ENCODE results near the gene ARFRP1.

Gene ARFRP1

GRCh38 chr20:63749597-63750508 lies 42.1 kb upstream of the ARFRP1 start:
- Histone ChIP-seq H3K4me1 (peaks cover 67% of the 10 kb centered on the region), H3K4me2 (peak overlapping the region; percentile 93), H3K27me3 (no peaks in the 10 kb centered on the region), H3K27ac (peak overlapping the region; percentile 40; the same call in 1 of the 2 replicates), H3K9ac (no peak overlapping the region), H3K4me3 (no peak overlapping the region), H4K20me1 (no peaks in the 10 kb centered on the region), H3K36me3 (no peaks in the 10 kb centered on the region), H3K9me3 (no peaks in the 10 kb centered on the region)
- no peak for TF ChIP-seq Cebpa-rat (IDR thresholded peaks at IDR 0.05)

- no peaks in the 10 kb centered on the region for H3K9me3 ChIP-seq
- no peaks in the 10 kb centered on the region for H4K20me1 ChIP-seq
- H3K9ac ChIP-seq, result no peak overlapping the region
- peaks cover 67% of the 10 kb centered on the region for H3K4me1 ChIP-seq
- H3K36me3 ChIP-seq, result no peaks in the 10 kb centered on the region
- H3K4me2 ChIP-seq, result peak overlapping the region; percentile 75
- TF ChIP-seq Cebpa-rat (IDR thresholded peaks at IDR 0.05), result no peak
- H3K4me3 ChIP-seq, result no peak overlapping the region
- H3K27me3 ChIP-seq, result no peaks in the 10 kb centered on the region
- peak overlapping the region; percentile 68; the same call in 1 of the 2 replicates for H3K27ac ChIP-seq
Measured at GRCh38 chr20:63748934-63749270, 41.1 kb upstream of the ARFRP1 start.

GRCh38 chr20:63748070-63748933 lies 40.5 kb upstream of the ARFRP1 start:
- TF ChIP-seq Cebpa-rat (IDR thresholded peaks at IDR 0.05), result no peak
- Histone ChIP-seq H3K27me3 (no peaks in the 10 kb centered on the region), H3K36me3 (peaks cover 4% of the 10 kb centered on the region), H3K4me2 (peak overlapping the region; percentile 75), H3K4me3 (no peak overlapping the region), H3K27ac (peak overlapping the region; percentile 68), H3K4me1 (peaks cover 65% of the 10 kb centered on the region), H3K9me3 (no peaks in the 10 kb centered on the region), H3K9ac (no peak overlapping the region), H4K20me1 (no peaks in the 10 kb centered on the region)

GRCh38 chr20:63747622-63748069 lies 39.9 kb upstream of the ARFRP1 start:
- H4K20me1 ChIP-seq, result no peaks in the 10 kb centered on the region
- H3K9ac ChIP-seq, result no peak overlapping the region
- peak overlapping the region; percentile 75 for H3K4me2 ChIP-seq
- H3K36me3 ChIP-seq, result peaks cover 10% of the 10 kb centered on the region
- H3K9me3 ChIP-seq, result no peaks in the 10 kb centered on the region
- peak overlapping the region; percentile 68 for H3K27ac ChIP-seq
- H3K4me1 ChIP-seq, result peaks cover 60% of the 10 kb centered on the region
- no peak for TF ChIP-seq Cebpa-rat (IDR thresholded peaks at IDR 0.05)
- no peak overlapping the region for H3K4me3 ChIP-seq
- H3K27me3 ChIP-seq, result no peaks in the 10 kb centered on the region

GRCh38 chr20:63746751-63747315 lies 39.1 kb upstream of the ARFRP1 start:
- no peaks in the 10 kb centered on the region for H3K9me3 ChIP-seq
- peaks cover 17% of the 10 kb centered on the region for H3K36me3 ChIP-seq
- H3K4me2 ChIP-seq, result peak overlapping the region; percentile 69
- H3K27me3 ChIP-seq, result no peaks in the 10 kb centered on the region
- 0 out of 2 replicates have a peak overlapping the region, but pooled peaks have one; percentile 35 for H3K27ac ChIP-seq
- H4K20me1 ChIP-seq, result no peaks in the 10 kb centered on the region
- 0 out of 2 replicates have a peak overlapping the region, but pooled peaks have one; percentile 15 for H3K9ac ChIP-seq
- H3K4me3 ChIP-seq, result no peak overlapping the region
- peaks cover 60% of the 10 kb centered on the region for H3K4me1 ChIP-seq
- TF ChIP-seq Cebpa-rat (IDR thresholded peaks at IDR 0.05), result no peak

- Histone ChIP-seq H3K27me3 (no peaks in the 10 kb centered on the region), H4K20me1 (0 out of 2 replicates have a peak, but pooled peaks cover 2% of the 10 kb centered on the region), H3K9ac (0 out of 2 replicates have a peak overlapping the region, but pooled peaks have one; percentile 15), H3K36me3 (peaks cover 24% of the 10 kb centered on the region), H3K9me3 (no peaks in the 10 kb centered on the region), H3K27ac (0 out of 2 replicates have a peak overlapping the region, but pooled peaks have one; percentile 35), H3K4me1 (peaks cover 64% of the 10 kb centered on the region), H3K4me2 (peak overlapping the region; percentile 69), H3K4me3 (no peak overlapping the region)
- TF ChIP-seq Cebpa-rat (IDR thresholded peaks at IDR 0.05), result no peak
Measured at GRCh38 chr20:63745961-63746731, 38.4 kb upstream of the ARFRP1 start.

- Histone ChIP-seq H3K27me3 (no peaks in the 10 kb centered on the region), H3K9me3 (no peaks in the 10 kb centered on the region), H3K4me2 (no peak overlapping the region), H3K36me3 (peaks cover 24% of the 10 kb centered on the region), H3K4me1 (peaks cover 64% of the 10 kb centered on the region), H3K9ac (no peak overlapping the region), H3K4me3 (no peak overlapping the region), H4K20me1 (0 out of 2 replicates have a peak, but pooled peaks cover 10% of the 10 kb centered on the region), H3K27ac (no peak overlapping the region)
- TF ChIP-seq Cebpa-rat (IDR thresholded peaks at IDR 0.05), result no peak
Measured at GRCh38 chr20:63745424-63745805, 37.6 kb upstream of the ARFRP1 start.

GRCh38 chr20:63744574-63745423 lies 37.0 kb upstream of the ARFRP1 start:
- Histone ChIP-seq H3K4me3 (no peak overlapping the region), H4K20me1 (0 out of 2 replicates have a peak, but pooled peaks cover 11% of the 10 kb centered on the region), H3K9ac (0 out of 2 replicates have a peak overlapping the region, but pooled peaks have one; percentile 8), H3K4me1 (peaks cover 60% of the 10 kb centered on the region), H3K4me2 (no peak overlapping the region), H3K9me3 (no peaks in the 10 kb centered on the region), H3K27ac (no peak overlapping the region), H3K36me3 (peaks cover 24% of the 10 kb centered on the region), H3K27me3 (no peaks in the 10 kb centered on the region)
- no peak for TF ChIP-seq Cebpa-rat (IDR thresholded peaks at IDR 0.05)

Data from BLaER1 (cell line).